OCI-LY1 (cell line): ENCODE measurements around the gene POGLUT2.

Source experiments
- CTCF ChIP-seq: fragments of 200-600 bp; sonication (generic), shearing (Covaris generic); IDR thresholded peaks from 2 replicates; pipeline ENCODE4 v1.5.1; 2017; ENCODE audit warnings: mild to moderate bottlenecking, antibody characterized with exemption, low read length, moderate library complexity, mixed read lengths
- EZH2 ChIP-seq: fragments of 200-600 bp; sonication (generic), shearing (Covaris generic); IDR thresholded peaks from 2 replicates; pipeline ENCODE4 v1.8.0; 2017; ENCODE audit warnings: borderline replicate concordance, mixed run types, mild to moderate bottlenecking, antibody characterized with exemption, low read length, moderate library complexity, mixed read lengths

- TF ChIP-seq CTCF (peak; percentile 7; the same call in 1 of the 2 replicates), EZH2 (no peak)
Observed at GRCh38 chr13:102800145-102801041, 1.6 kb upstream of the POGLUT2 start.
